DLD1 (cell line): Measurements from ENCODE around the gene NAT14.

Experiments used
- in situ Hi-C: cut with HindIII; loops from 2 replicates; pipeline ENCODE4 v1.10.0; 2017; ENCODE audit warnings: low sequenced_read_pairs

NAT14 gene

GRCh38 chr19:55467236-55468053 is 17.5 kb upstream of the NAT14 start:
- in situ Hi-C loops, result no loop called here

- in situ Hi-C loops, result no loop called here
Measured at GRCh38 chr19:55468054-55468393, 17.0 kb upstream of the NAT14 start.

- in situ Hi-C loops, result no loop called here
Measured at GRCh38 chr19:55471266-55471665, 13.7 kb upstream of the NAT14 start.

GRCh38 chr19:55472463-55472862 is 12.5 kb upstream of the NAT14 start:
- in situ Hi-C loops, result no loop called here

- in situ Hi-C loops, result no loop called here
Measured at GRCh38 chr19:55473225-55474012, 11.6 kb upstream of the NAT14 start.

- in situ Hi-C loops, result no loop called here
Measured at GRCh38 chr19:55474269-55475265, 10.4 kb upstream of the NAT14 start.

- in situ Hi-C loops, result no loop called here
Measured at GRCh38 chr19:55476100-55476775, 8.8 kb upstream of the NAT14 start, which contains the start of gene ZNF628. ZNF628 (plus strand) TSS chr19:55476617; CDS start chr19:55479911, 3,294 bp downstream.

- in situ Hi-C loops, result no loop called here
Measured at GRCh38 chr19:55477905-55478304, 7.1 kb upstream of the NAT14 start.

- in situ Hi-C loops, result no loop called here
Measured at GRCh38 chr19:55478364-55478763, 6.6 kb upstream of the NAT14 start.

GRCh38 chr19:55479045-55479444 is 5.9 kb upstream of the NAT14 start:
- in situ Hi-C loops, result no loop called here

- in situ Hi-C loops, result no loop called here
Measured at GRCh38 chr19:55479451-55480230, 5.3 kb upstream of the NAT14 start.

- in situ Hi-C loops, result no loop called here
Measured at GRCh38 chr19:55481148-55481793, 3.7 kb upstream of the NAT14 start.

GRCh38 chr19:55481794-55482155 is 3.2 kb upstream of the NAT14 start:
- in situ Hi-C loops, result no loop called here

GRCh38 chr19:55482156-55482961 is 2.6 kb upstream of the NAT14 start:
- in situ Hi-C loops, result no loop called here

- in situ Hi-C loops, result no loop called here
Measured at GRCh38 chr19:55482967-55483705, 1.9 kb upstream of the NAT14 start.

- in situ Hi-C loops, result no loop called here
Measured at GRCh38 chr19:55483706-55484592, 1.0 kb upstream of the NAT14 start.
